OCI-LY3 (cell line): ENCODE measurements around the gene DSCAM.

ENCODE experiments used
- EZH2phosphoT487 ChIP-seq: fragments of 200-600 bp; shearing (Covaris generic); IDR thresholded peaks from 2 replicates; pipeline ENCODE4 v1.6.1; 2018; ENCODE audit warnings: antibody characterized with exemption, mixed run types, low read depth
- TF ChIP-seq, protein P1 (sequence below): fragments of 200-600, 300-600 bp; sonication (generic); IDR thresholded peaks from 2 replicates; pipeline ENCODE4 v1.5.1; 2014; ENCODE audit warnings: antibody characterized with exemption, low read length, low read depth

DNA sequence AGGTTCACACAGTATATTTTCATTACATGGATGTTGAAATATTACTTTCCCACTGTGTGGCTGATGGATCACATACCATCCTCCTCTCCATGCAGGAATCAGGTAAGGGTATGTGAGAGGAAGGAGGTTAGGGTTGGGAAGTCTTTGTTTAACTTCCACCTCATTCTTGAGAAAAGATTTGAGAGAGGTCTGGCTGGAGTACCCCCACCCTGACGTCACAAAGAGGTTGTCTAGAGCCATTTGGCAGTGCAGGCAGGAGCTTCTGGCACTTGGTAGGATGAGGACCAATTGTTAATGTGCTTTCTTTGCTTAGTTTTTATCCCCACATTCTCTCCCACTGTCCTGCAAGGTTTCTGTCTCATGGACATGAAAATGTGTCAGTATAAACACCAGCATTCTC lies 356.6 kb downstream of the DSCAM start:
- TF ChIP-seq, protein P1, sequence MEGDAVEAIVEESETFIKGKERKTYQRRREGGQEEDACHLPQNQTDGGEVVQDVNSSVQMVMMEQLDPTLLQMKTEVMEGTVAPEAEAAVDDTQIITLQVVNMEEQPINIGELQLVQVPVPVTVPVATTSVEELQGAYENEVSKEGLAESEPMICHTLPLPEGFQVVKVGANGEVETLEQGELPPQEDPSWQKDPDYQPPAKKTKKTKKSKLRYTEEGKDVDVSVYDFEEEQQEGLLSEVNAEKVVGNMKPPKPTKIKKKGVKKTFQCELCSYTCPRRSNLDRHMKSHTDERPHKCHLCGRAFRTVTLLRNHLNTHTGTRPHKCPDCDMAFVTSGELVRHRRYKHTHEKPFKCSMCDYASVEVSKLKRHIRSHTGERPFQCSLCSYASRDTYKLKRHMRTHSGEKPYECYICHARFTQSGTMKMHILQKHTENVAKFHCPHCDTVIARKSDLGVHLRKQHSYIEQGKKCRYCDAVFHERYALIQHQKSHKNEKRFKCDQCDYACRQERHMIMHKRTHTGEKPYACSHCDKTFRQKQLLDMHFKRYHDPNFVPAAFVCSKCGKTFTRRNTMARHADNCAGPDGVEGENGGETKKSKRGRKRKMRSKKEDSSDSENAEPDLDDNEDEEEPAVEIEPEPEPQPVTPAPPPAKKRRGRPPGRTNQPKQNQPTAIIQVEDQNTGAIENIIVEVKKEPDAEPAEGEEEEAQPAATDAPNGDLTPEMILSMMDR: no peak
- TF ChIP-seq EZH2phosphoT487: no peak
